ENCODE measurements around the gene OIP5.

DNA sequence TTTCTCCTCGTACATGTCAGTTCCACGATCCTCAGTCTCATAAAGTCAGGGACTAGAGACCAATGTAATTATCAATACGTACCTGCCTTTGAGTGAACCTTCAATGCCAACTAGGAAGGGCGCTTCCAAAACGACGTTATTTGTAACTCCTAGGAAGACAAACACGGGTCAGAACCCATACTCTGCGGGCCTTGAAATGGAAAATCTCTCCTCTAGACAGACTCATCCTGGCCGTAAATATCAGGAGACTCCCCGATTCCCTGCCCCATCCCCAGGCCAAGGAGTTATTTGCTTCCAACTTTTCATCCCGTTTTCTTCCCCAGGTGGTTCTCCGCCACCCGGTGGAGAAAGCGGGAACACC is 578 bp downstream of the OIP5 start:
- TF ChIP-seq CTCF (IDR thresholded peaks at IDR 0.05) (peak; percentile 57), EZH2 (IDR thresholded peaks at IDR 0.05; ENCODE audit: borderline replicate concordance, insufficient read depth, low read depth, low read length, poor library complexity, severe bottlenecking) (no peak)

All from B cell (primary cell).